Left colon (tissue), 2 donors: Measurements from ENCODE around the gene FANCD2. TPM values are rescaled to one million over a fixed set of nuclear protein-coding genes. Genes with fewer than 3 reads are reported as not detected.

Source experiments
- ATAC-seq: fragments of 200-7000 bp; cut with Tn5 transposase; one replicate; pipeline ENCODE4 v1.9.1; 2020; ENCODE audit warnings: mild to moderate bottlenecking, moderate library complexity
- DNase-seq, 2 donors: peaks; one replicate each; pipeline ENCODE4 v3.0.0-alpha.2; 2020
- intact Hi-C, 2 donors: fragments of 100-400 bp; cut with DNase I in 1 of 2; cut with micrococcal nuclease in 1 of 2; formaldehyde crosslinking; loops; one replicate each; pipeline versions ENCODE4 v1.11.2 to v1.14.0; 2022; cut with DNase I, micrococcal nuclease
- total RNA-seq, 2 donors: library from RNA; stranded (reverse); fragmentation: NEBNext Ultra II Directional; extraction: Animal tissue kit (Norgen Biotek cat#: 25700); gene quantifications; one replicate each; pipeline ENCODE4 v1.2.1, GENCODE V29; 2021
- donor health status: DM: no; HTN: no; CAD: no.
- donor health status: DM: yes; HTN: yes; CAD: no.

Gene FANCD2
- total RNA-seq, 2 donors from 2014 or later: 5.1 to 10.0 TPM

- no peak for ATAC-seq
- intact Hi-C loops: no loop called here
Measured at GRCh38 chr3:10145685-10146084, 119.4 kb downstream of the FANCD2 start.

GRCh38 chr3:10149226-10149625 is 123.0 kb downstream of the FANCD2 start:
- DNase-seq (no peak), ATAC-seq (no peak)
- intact Hi-C loops: no loop called here

More at GRCh38 chr3:10145685-10146084, 119.4 kb downstream of the FANCD2 start:
- DNase-seq: no peak

GRCh38 chr3:10150987-10151386 is 124.8 kb downstream of the FANCD2 start:
- DNase-seq (no peak), ATAC-seq (no peak)
- intact Hi-C loops: no loop called here

Other genes with a start within 250 kb of the FANCD2 start
- gene TADA3, start 234.0 kb upstream of the FANCD2 start, total RNA-seq: 10 to 100 TPM; 54.1 to 67.0 TPM
- gene ARPC4, start 233.4 kb upstream of the FANCD2 start, total RNA-seq: 100 to 1,000 TPM; 215 to 222 TPM
- gene TTLL3, start 216.2 kb upstream of the FANCD2 start, total RNA-seq: 10 to 100 TPM; 40.2 to 47.1 TPM
- gene RPUSD3, start 182.4 kb upstream of the FANCD2 start, total RNA-seq: 10 to 100 TPM; 27.3 to 29.9 TPM
- 10 to 100 TPM; 24.6 to 26.2 TPM for gene CIDEC, start 146.2 kb upstream of the FANCD2 start, total RNA-seq
- gene JAGN1, start 135.8 kb upstream of the FANCD2 start, total RNA-seq: 10 to 100 TPM; 40.9 to 41.7 TPM
- 10 to 100 TPM; 87.3 to 88.7 TPM for gene IL17RE, start 123.6 kb upstream of the FANCD2 start, total RNA-seq
- gene IL17RC, start 109.3 kb upstream of the FANCD2 start, total RNA-seq: 10 to 100 TPM; 33.4 to 37.8 TPM
- 10 to 100 TPM; 18.8 to 23.8 TPM for gene CRELD1, start 92.6 kb upstream of the FANCD2 start, total RNA-seq
- gene PRRT3, start 74.0 kb upstream of the FANCD2 start, total RNA-seq: 1 to 10 TPM; 1.1 to 1.2 TPM
- 10 to 100 TPM; 82.5 to 88.5 TPM for gene EMC3, start 39.6 kb upstream of the FANCD2 start, total RNA-seq
- gene FANCD2OS, start 81.8 kb downstream of the FANCD2 start, total RNA-seq: not detected
- 10 to 100 TPM; 79.7 to 84.8 TPM for gene BRK1, start 89.2 kb downstream of the FANCD2 start, total RNA-seq
- 10 to 100 TPM; 36.4 to 37.6 TPM for gene VHL, start 115.3 kb downstream of the FANCD2 start, total RNA-seq
- 1 to 10 TPM; 1.7 to 3.4 TPM for gene IRAK2, start 138.5 kb downstream of the FANCD2 start, total RNA-seq
- 10 to 100 TPM; 30.2 to 37.9 TPM for gene TATDN2, start 222.0 kb downstream of the FANCD2 start, total RNA-seq